HL-60 (cell line): ENCODE measurements around the gene KNOP1.

ENCODE experiments used
- CTCF ChIP-seq: IDR thresholded peaks from one replicate; pipeline ENCODE4 v1.5.1; 2011; ENCODE audit warnings: low read length, control low read depth, inconsistent platforms; ENCODE audit not compliant: insufficient read depth
- GABPA ChIP-seq: IDR thresholded peaks from 2 replicates; pipeline ENCODE4 v1.6.1; 2012; ENCODE audit warnings: low read depth
- POLR2AphosphoS5 ChIP-seq: IDR thresholded peaks from 2 replicates; pipeline ENCODE4 v1.6.1; 2012; ENCODE audit warnings: low read depth
- REST ChIP-seq: IDR thresholded peaks from 2 replicates; pipeline ENCODE4 v1.6.1; 2012; ENCODE audit warnings: low read depth; ENCODE audit not compliant: insufficient replicate concordance
- SPI1 ChIP-seq: IDR thresholded peaks from 2 replicates; pipeline ENCODE4 v1.6.1; 2012; ENCODE audit warnings: low read depth, mild to moderate bottlenecking, borderline replicate concordance

- no peak for TF ChIP-seq CTCF
- TF ChIP-seq POLR2AphosphoS5: no peak
- no peak for TF ChIP-seq REST
- TF ChIP-seq SPI1: no peak
- no peak for TF ChIP-seq GABPA
Measured at GRCh38 chr16:19757026-19757425, 39.0 kb upstream of the KNOP1 start.
